ENCODE results near the gene EHD4.

EHD4 gene

GRCh38 chr15:41972253-41973242, at the start of gene EHD4:
TSS of gene EHD4 (minus strand) at chr15:41972557. CDS start at chr15:41972494, 63 bp downstream.
- H3K4me3 ChIP-seq (ENCODE audit: low read length) = peak within 1 kb of the TSS; percentile 81
- TF ChIP-seq CTCF (IDR thresholded peaks at IDR 0.05; ENCODE audit: insufficient read depth, low read depth, low read length, missing control alignments) = no peak
- DNase-seq (ENCODE audit: low read depth) = peak; percentile 100

GRCh38 chr15:42021593-42021992, 49.2 kb upstream of the EHD4 start:
- no peak for TF ChIP-seq CTCF (IDR thresholded peaks at IDR 0.05; ENCODE audit: insufficient read depth, low read depth, low read length, missing control alignments)
- no peak overlapping the region for H3K4me3 ChIP-seq (ENCODE audit: low read length)
- DNase-seq (ENCODE audit: low read depth) = peak; percentile 77

DNA sequence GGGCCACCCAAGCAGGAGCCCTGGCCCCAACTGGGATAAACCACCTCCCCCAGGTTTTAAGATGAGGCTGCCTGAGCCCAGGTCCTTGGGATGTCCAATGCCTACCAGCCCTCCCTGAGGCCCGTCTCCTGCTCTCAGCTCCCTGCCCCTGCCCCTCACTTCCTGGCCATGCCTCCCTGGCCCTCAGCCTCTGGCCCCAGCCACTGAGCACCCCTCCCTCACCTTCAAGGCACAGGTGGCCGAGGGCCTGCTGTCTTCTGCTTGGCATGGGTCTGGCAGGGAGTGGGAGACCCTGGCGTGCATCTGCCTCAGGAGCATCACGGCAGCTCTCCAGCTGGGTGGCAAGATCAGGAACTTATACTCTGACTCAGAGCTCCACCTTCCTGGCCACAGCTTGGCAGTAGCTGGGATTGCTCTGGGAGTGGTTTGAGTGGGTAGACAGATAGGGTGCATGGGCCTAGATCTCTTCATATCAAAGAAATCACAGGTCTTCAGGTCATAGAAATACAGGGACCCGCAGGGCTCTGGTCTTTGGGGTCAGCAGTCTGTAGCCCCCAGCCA, 48.4 kb upstream of the EHD4 start, which contains the start of gene PLA2G4E:
Gene PLA2G4E, minus strand, starts transcription at position 330 of the 561 bp plus-strand sequence. Its CDS starts 12 bp downstream, at position 318.
- peak; percentile 77 for DNase-seq (ENCODE audit: low read depth)
- TF ChIP-seq CTCF (IDR thresholded peaks at IDR 0.05; ENCODE audit: insufficient read depth, low read depth, low read length, missing control alignments) = no peak
- H3K4me3 ChIP-seq (ENCODE audit: low read length) = peak within 1 kb of the TSS; percentile 21

DNA sequence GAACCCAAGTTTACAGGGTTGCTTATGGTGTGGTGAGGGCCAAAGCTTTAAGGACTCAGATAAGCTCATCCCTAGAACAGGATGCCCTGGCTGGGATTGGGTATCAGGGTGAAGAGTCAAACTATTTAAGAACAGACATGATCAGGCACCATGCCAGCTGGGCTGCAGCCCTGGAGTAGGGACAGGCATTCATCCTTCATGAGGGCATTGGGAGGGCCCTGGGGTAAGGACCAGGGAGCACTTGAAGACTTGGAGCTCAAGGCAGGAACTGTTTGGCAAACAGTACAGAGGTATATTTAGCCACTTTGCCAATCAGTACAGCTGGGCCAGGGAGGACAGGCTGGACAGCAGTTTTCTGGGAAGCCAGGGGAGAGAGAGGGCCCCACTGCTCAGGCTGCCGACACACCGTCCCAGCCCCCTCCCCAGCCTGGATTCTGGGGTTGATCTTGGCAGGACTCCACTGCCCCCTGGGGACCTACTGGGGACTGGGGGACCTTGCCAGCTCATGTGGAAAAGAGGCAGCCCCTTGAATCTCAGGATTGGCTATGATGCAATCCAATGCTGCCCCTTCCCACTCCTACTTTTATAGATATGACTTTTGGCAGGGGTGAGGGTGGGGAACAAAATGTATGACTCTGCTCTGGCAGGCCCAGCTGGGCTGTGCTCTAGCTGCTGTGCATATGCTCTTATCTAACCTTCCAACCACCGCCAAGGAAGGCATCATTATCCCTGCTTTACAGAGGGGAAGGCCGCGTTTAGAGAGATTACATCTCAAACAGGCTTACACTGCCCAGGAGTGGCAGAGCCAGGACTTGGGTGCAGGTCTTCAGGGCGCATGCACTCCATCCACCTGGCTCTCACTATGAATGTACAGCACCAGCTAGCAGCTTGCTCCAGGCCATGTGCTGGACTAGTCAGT, 46.2 kb upstream of the EHD4 start:
- no peak for DNase-seq (ENCODE audit: low read depth)
- no peak for TF ChIP-seq CTCF (IDR thresholded peaks at IDR 0.05; ENCODE audit: insufficient read depth, low read depth, low read length, missing control alignments)
- no peak overlapping the region for H3K4me3 ChIP-seq (ENCODE audit: low read length)

DNA sequence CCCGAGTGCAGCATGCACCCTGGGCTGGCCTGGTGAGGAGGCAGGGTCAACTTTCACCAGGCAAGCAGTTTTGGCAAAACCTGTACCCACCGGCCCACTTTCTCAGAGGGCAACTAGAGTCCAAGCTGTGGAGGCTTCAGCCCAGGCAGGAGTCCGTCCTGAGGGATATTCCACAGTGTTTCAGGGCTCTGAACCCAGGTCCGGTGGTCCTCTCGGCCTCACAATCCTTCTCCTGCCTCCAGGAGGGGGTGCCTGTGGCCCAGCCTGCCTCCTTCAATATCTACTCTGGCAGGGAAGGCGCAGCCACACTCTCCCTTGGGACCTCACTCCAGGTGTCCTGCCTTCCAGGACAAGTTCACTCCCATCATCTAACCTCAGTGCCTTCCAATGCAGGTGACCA, 44.6 kb upstream of the EHD4 start:
- DNase-seq (ENCODE audit: low read depth) = no peak
- no peak for TF ChIP-seq CTCF (IDR thresholded peaks at IDR 0.05; ENCODE audit: insufficient read depth, low read depth, low read length, missing control alignments)
- no peak overlapping the region for H3K4me3 ChIP-seq (ENCODE audit: low read length)

DNA sequence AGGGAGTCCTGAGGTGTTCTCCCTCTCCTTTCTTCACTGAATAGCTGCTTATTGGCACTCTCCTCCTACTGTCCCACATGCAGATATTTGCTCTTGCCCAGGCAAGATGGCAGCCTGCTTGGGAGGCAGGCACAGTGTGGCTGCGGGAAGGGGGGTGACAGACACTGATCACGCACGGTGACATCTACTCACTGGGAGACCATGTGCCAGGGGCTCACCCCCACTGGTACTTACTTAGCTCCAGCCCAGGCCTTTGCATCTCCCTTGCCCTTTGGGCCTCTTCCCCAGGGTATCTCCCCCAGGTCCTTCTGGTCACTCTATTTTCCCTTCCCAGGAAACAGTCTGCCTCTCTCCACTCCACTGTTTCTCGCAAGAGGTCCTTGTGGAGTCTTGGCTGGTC, 42.0 kb upstream of the EHD4 start:
- no peak for TF ChIP-seq CTCF (IDR thresholded peaks at IDR 0.05; ENCODE audit: insufficient read depth, low read depth, low read length, missing control alignments)
- H3K4me3 ChIP-seq (ENCODE audit: low read length) = no peak overlapping the region
- no peak for DNase-seq (ENCODE audit: low read depth)
